GM19239 (cell line): ENCODE results near the gene CLCN5.

Experiments
- DNase-seq: peaks from one replicate; pipeline ENCODE4 v3.0.0; 2011; ENCODE audit warnings: low spot score; ENCODE audit not compliant: insufficient read length
- FAIRE-seq: peaks from 2 replicates; lab custom pipeline; 2011; peaks lifted over from hg19 to GRCh38; lab: Jason Lieb, UNC

CLCN5 gene

GRCh38 chrX:49922291-49923241 is at the start of gene CLCN5:
TSS of gene CLCN5 (plus strand) at chrX:49922596. CDS start at chrX:49925299, 2,703 bp downstream.
- peak; percentile 93 for FAIRE-seq
- peak; percentile 57 for DNase-seq

- FAIRE-seq = peak; percentile 90
- DNase-seq = no peak
Observed at GRCh38 chrX:49876750-49877149, 45.6 kb upstream of the CLCN5 start.

- FAIRE-seq (no peak), DNase-seq (no peak)
Observed at GRCh38 chrX:49877397-49878101, 44.8 kb upstream of the CLCN5 start.

GRCh38 chrX:49878128-49878833 is 44.1 kb upstream of the CLCN5 start:
- DNase-seq (no peak), FAIRE-seq (no peak)

- FAIRE-seq (peak; percentile 78), DNase-seq (peak; percentile 59)
Observed at GRCh38 chrX:49878834-49879655, 43.4 kb upstream of the CLCN5 start, which contains the start of gene USP27X. TSS of gene USP27X (plus strand) at chrX:49879484. CDS start at chrX:49880308, 824 bp downstream.

GRCh38 chrX:49879656-49880277 is 42.6 kb upstream of the CLCN5 start:
- FAIRE-seq (no peak), DNase-seq (peak; percentile 1)

- no peak for FAIRE-seq
Observed at GRCh38 chrX:49880668-49881067, 41.7 kb upstream of the CLCN5 start.

GRCh38 chrX:49884290-49884862 is 38.0 kb upstream of the CLCN5 start:
- FAIRE-seq = peak; percentile 98

More at GRCh38 chrX:49880668-49881067, 41.7 kb upstream of the CLCN5 start:
- DNase-seq = no peak

GRCh38 chrX:49892542-49892941 is 29.9 kb upstream of the CLCN5 start:
- FAIRE-seq (no peak), DNase-seq (no peak)

More at GRCh38 chrX:49884290-49884862, 38.0 kb upstream of the CLCN5 start:
- DNase-seq = peak; percentile 8

GRCh38 chrX:49896951-49897350 is 25.4 kb upstream of the CLCN5 start:
- no peak for DNase-seq
- FAIRE-seq = no peak

- FAIRE-seq = no peak
- DNase-seq = no peak
Observed at GRCh38 chrX:49901048-49901447, 21.3 kb upstream of the CLCN5 start.

- no peak for FAIRE-seq
Observed at GRCh38 chrX:49910344-49910743, 12.1 kb upstream of the CLCN5 start.

GRCh38 chrX:49912086-49912485 is 10.3 kb upstream of the CLCN5 start:
- DNase-seq (no peak), FAIRE-seq (no peak)

More at GRCh38 chrX:49910344-49910743, 12.1 kb upstream of the CLCN5 start:
- DNase-seq = no peak

- DNase-seq (no peak), FAIRE-seq (no peak)
Observed at GRCh38 chrX:49912861-49913260, 9.5 kb upstream of the CLCN5 start.

GRCh38 chrX:49915361-49916222 is 6.8 kb upstream of the CLCN5 start:
- DNase-seq = no peak
- FAIRE-seq = peak; percentile 63

- peak; percentile 66 for FAIRE-seq
- no peak for DNase-seq
Observed at GRCh38 chrX:49919617-49920016, 2.8 kb upstream of the CLCN5 start.

GRCh38 chrX:49921109-49921508 is 1.3 kb upstream of the CLCN5 start:
- DNase-seq (no peak), FAIRE-seq (no peak)

- FAIRE-seq (no peak), DNase-seq (no peak)
Observed at GRCh38 chrX:49925176-49925575, 2.8 kb downstream of the CLCN5 start.
